ENCODE measurements around the gene RPL10.

Gene RPL10

DNA sequence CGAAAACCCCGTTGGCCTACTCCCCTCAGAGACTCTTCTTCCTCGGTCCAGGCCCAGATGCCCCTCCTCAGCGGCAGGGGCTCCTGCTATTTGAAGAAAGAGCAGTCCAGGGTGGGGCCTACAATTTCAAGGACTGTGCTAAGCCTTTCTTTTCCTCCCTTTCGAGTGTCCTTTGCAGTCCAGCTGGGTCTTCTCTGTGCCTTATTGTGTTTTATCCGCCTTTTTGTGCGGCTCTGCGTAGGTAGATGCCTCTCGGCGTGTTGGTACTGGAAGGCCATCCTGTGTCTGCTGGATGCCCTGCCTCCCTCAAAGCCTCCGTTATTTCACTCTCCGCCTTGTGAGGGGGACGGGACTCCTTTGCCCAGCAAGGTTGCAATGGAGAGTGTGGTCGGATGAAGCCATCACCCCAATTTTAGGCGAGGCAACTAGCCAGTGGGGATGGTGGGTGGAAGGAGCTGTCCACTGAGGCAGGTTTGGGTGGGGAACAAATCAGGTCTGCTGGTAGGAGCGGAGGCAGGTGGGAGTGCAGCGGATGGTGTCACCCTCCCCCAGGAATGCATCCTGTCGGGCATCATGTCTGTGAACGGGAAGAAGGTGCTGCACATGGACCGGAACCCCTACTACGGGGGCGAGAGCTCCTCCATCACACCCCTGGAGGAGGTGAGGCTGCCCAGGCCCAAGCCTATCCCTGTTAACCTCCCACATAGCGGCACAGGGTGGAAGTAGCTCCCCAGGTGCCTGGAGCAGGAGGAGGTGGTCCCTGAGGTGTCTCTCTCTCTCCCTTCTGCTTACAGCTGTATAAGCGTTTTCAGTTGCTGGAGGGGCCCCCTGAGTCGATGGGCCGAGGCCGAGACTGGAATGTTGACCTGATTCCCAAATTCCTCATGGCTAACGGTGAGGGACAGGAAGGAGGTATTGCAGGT, 40.1 kb downstream of the RPL10 start:
- Histone ChIP-seq H3K36me3 (replicated peaks; ENCODE audit: low read depth, low read length) (peaks cover 12% of the 10 kb centered on the region), H3K27ac (ENCODE audit: low read length) (no peak overlapping the region), H4K20me1 (ENCODE audit: insufficient read depth, low read length) (no peaks in the 10 kb centered on the region), H3K27me3 (ENCODE audit: low read depth, low read length) (no peaks in the 10 kb centered on the region), H2AFZ (ENCODE audit: low read depth, low read length) (no peak overlapping the region), H3K4me1 (ENCODE audit: low read length) (peaks cover 9% of the 10 kb centered on the region), H3K9me3 (ENCODE audit: insufficient read depth, low read length) (no peaks in the 10 kb centered on the region), H3K4me2 (ENCODE audit: low read length) (peak overlapping the region; percentile 92), H3K79me2 (ENCODE audit: low read length) (peaks cover 21% of the 10 kb centered on the region), H3K4me3 (ENCODE audit: low read length) (peak overlapping the region; percentile 93), H3K9ac (ENCODE audit: low read length) (peak overlapping the region; percentile 75)
- TF ChIP-seq EZH2phosphoT487 (IDR thresholded peaks at IDR 0.05; ENCODE audit: low read depth), result no peak
- TF ChIP-seq, protein P1, sequence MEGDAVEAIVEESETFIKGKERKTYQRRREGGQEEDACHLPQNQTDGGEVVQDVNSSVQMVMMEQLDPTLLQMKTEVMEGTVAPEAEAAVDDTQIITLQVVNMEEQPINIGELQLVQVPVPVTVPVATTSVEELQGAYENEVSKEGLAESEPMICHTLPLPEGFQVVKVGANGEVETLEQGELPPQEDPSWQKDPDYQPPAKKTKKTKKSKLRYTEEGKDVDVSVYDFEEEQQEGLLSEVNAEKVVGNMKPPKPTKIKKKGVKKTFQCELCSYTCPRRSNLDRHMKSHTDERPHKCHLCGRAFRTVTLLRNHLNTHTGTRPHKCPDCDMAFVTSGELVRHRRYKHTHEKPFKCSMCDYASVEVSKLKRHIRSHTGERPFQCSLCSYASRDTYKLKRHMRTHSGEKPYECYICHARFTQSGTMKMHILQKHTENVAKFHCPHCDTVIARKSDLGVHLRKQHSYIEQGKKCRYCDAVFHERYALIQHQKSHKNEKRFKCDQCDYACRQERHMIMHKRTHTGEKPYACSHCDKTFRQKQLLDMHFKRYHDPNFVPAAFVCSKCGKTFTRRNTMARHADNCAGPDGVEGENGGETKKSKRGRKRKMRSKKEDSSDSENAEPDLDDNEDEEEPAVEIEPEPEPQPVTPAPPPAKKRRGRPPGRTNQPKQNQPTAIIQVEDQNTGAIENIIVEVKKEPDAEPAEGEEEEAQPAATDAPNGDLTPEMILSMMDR (IDR thresholded peaks at IDR 0.05; ENCODE audit: low read depth, low read length), result no peak

- Histone ChIP-seq H2AFZ (ENCODE audit: low read depth, low read length) (no peak overlapping the region), H3K27ac (ENCODE audit: low read length) (no peak overlapping the region), H3K9ac (ENCODE audit: low read length) (no peak overlapping the region), H3K4me3 (ENCODE audit: low read length) (no peak overlapping the region), H3K79me2 (ENCODE audit: low read length) (peaks cover 28% of the 10 kb centered on the region), H3K27me3 (ENCODE audit: low read depth, low read length) (no peaks in the 10 kb centered on the region), H3K4me2 (ENCODE audit: low read length) (no peak overlapping the region), H3K4me1 (ENCODE audit: low read length) (peaks cover 16% of the 10 kb centered on the region), H4K20me1 (ENCODE audit: insufficient read depth, low read length) (no peaks in the 10 kb centered on the region), H3K9me3 (ENCODE audit: insufficient read depth, low read length) (no peaks in the 10 kb centered on the region), H3K36me3 (replicated peaks; ENCODE audit: low read depth, low read length) (peaks cover 12% of the 10 kb centered on the region)
- no peak for TF ChIP-seq EZH2phosphoT487 (IDR thresholded peaks at IDR 0.05; ENCODE audit: low read depth)
- TF ChIP-seq, protein P1 (IDR thresholded peaks at IDR 0.05; ENCODE audit: low read depth, low read length), result no peak
These were observed 41.7 kb downstream of the RPL10 start for GRCh38 chrX:154439841-154440240.

DNA sequence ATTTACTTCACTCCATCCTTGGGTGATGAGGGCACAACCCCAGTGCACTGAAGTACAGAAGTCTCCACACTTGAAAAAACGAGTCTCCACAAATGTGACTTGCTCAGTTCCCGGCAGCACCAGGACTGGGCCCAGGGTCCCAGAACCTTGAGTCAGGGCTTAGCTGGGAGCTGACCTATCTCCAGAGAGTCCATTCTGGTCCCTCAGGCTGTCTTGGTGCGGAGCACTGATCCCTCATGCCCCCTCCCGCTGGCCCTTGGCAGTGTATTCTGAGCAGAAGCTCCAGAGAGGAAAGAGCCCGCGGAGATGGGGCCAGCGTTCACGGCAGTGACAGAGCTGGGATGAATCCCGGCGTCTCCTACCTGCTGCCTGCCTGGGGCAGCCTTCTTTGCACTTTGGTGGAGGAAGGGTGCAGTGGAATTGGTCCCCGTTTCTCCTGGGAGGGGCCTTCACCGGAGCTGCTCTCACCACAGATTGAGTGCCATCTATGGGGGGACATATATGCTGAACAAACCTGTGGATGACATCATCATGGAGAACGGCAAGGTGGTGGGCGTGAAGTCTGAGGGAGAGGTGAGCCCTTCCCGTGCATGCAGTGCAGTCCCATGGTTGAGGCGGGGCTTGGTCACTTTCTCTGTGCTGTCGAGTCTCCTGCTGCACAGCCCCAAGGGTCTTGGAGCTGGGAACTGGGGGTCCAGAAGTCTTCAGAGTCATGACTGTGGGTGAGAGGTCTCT, 42.6 kb downstream of the RPL10 start:
- no peak for TF ChIP-seq EZH2phosphoT487 (IDR thresholded peaks at IDR 0.05; ENCODE audit: low read depth)
- TF ChIP-seq, protein P1 (IDR thresholded peaks at IDR 0.05; ENCODE audit: low read depth, low read length), result no peak
- H3K4me3 ChIP-seq (ENCODE audit: low read length), result no peak overlapping the region
- H3K4me1 ChIP-seq (ENCODE audit: low read length), result peaks cover 19% of the 10 kb centered on the region
- H3K27ac ChIP-seq (ENCODE audit: low read length), result no peak overlapping the region
- H3K27me3 ChIP-seq (ENCODE audit: low read depth, low read length), result no peaks in the 10 kb centered on the region
- no peak overlapping the region for H3K9ac ChIP-seq (ENCODE audit: low read length)
- peaks cover 33% of the 10 kb centered on the region for H3K79me2 ChIP-seq (ENCODE audit: low read length)
- no peaks in the 10 kb centered on the region for H3K9me3 ChIP-seq (ENCODE audit: insufficient read depth, low read length)
- H4K20me1 ChIP-seq (ENCODE audit: insufficient read depth, low read length), result no peaks in the 10 kb centered on the region
- H2AFZ ChIP-seq (ENCODE audit: low read depth, low read length), result no peak overlapping the region
- H3K4me2 ChIP-seq (ENCODE audit: low read length), result no peak overlapping the region
- H3K36me3 ChIP-seq (replicated peaks; ENCODE audit: low read depth, low read length), result peaks cover 10% of the 10 kb centered on the region

DNA sequence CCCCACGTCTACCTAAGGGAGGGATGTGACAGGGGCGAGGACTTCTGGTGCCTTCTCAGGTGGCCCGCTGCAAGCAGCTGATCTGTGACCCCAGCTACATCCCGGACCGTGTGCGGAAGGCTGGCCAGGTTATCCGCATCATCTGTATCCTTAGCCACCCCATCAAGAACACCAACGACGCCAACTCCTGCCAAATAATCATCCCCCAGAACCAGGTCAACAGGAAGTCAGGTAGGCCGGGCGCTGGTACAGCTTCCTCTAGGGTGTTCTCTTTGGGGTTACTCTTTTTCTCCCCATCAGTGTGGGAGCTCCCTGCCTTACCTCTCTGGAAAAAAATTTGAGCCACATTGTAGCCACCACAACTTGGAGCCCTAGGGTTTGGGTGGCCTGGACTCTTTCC, 43.4 kb downstream of the RPL10 start:
- Histone ChIP-seq H3K4me2 (ENCODE audit: low read length) (no peak overlapping the region), H3K27me3 (ENCODE audit: low read depth, low read length) (no peaks in the 10 kb centered on the region), H3K9ac (ENCODE audit: low read length) (no peak overlapping the region), H4K20me1 (ENCODE audit: insufficient read depth, low read length) (no peaks in the 10 kb centered on the region), H3K36me3 (replicated peaks; ENCODE audit: low read depth, low read length) (peaks cover 5% of the 10 kb centered on the region), H3K9me3 (ENCODE audit: insufficient read depth, low read length) (no peaks in the 10 kb centered on the region), H3K4me3 (ENCODE audit: low read length) (no peak overlapping the region), H3K27ac (ENCODE audit: low read length) (no peak overlapping the region), H3K4me1 (ENCODE audit: low read length) (peaks cover 15% of the 10 kb centered on the region), H3K79me2 (ENCODE audit: low read length) (peaks cover 33% of the 10 kb centered on the region), H2AFZ (ENCODE audit: low read depth, low read length) (no peak overlapping the region)
- TF ChIP-seq EZH2phosphoT487 (IDR thresholded peaks at IDR 0.05; ENCODE audit: low read depth), result no peak
- TF ChIP-seq, protein P1 (IDR thresholded peaks at IDR 0.05; ENCODE audit: low read depth, low read length), result no peak
